DOHH2 (cell line): ENCODE data around the gene NFIX.

ENCODE experiments used
- CTCF ChIP-seq: fragments of 200-600 bp; sonication (generic); IDR thresholded peaks from one replicate; pipeline ENCODE4 v1.5.1; 2014; ENCODE audit warnings: antibody characterized with exemption, mild to moderate bottlenecking, low read depth, low read length; ENCODE audit not compliant: poor library complexity, severe bottlenecking
- EZH2phosphoT487 ChIP-seq: fragments of 200-600 bp; sonication (generic); IDR thresholded peaks from 2 replicates; pipeline ENCODE4 v1.6.1; 2017; ENCODE audit warnings: borderline replicate concordance, mild to moderate bottlenecking, antibody characterized with exemption, low read length, moderate library complexity, mixed read lengths

GRCh38 chr19:13014101-13014920 is 19.0 kb downstream of the NFIX start:
- TF ChIP-seq CTCF (no peak), EZH2phosphoT487 (no peak)
